ENCODE measurements around the gene TXNRD2. TPM values are rescaled to one million over a fixed set of nuclear protein-coding genes. Genes with fewer than 3 reads are reported as not detected.

TXNRD2 gene
- total and polyA plus RNA-seq, 10 of the 15 experiments (the other 5 are each of a cell fraction or from before 2014, with no cell fraction given): 1.6 to 26.0 (median 13.9) TPM

- H3K27me3 ChIP-seq (replicated peaks in 1 of 2; ENCODE audit: control insufficient read depth in 2 of 2, insufficient read depth in 2 of 2, low read length in 1 of 2): no peaks in the 10 kb centered on the region
- H3K4me2 ChIP-seq (ENCODE audit: control insufficient read depth, insufficient read depth): peak overlapping the region; percentile 36
- peaks cover 20% of the 10 kb centered on the region for H3K4me1 ChIP-seq (ENCODE audit: control insufficient read depth, insufficient read depth, low read length)
- peak overlapping the region; percentile 16 for H3K27ac ChIP-seq (ENCODE audit: control insufficient read depth, insufficient read depth)
- H3K9me3 ChIP-seq (replicated peaks; ENCODE audit: control insufficient read depth, insufficient read depth, low read length): no peaks in the 10 kb centered on the region
- POLR2A ChIA-PET: no interaction called here
- CTCF ChIA-PET: interaction anchor here (0.9 kb wide), 1 partner anchor 62 kb away, joined by 3 read pairs; no protein-coding TSS in a partner anchor
- no peak overlapping the region; the same call in 1 of the 2 replicates for H3K4me3 ChIP-seq
- no peaks in the 10 kb centered on the region for H3K36me3 ChIP-seq (ENCODE audit: control insufficient read depth in 2 of 2, insufficient read depth in 2 of 2, low read length in 1 of 2)
- WGBS (ENCODE audit: insufficient coverage, insufficient replicate concordance, low lambda C conversion rate, missing lambda C conversion rate): 2% methylated on average over 32 of the region's 32 CpGs
- TF ChIP-seq ZZZ3 (IDR thresholded peaks at IDR 0.05; ENCODE audit: control insufficient read depth, insufficient read length, low read depth) (no peak), EGR1 (IDR thresholded peaks at IDR 0.05; ENCODE audit: borderline replicate concordance in 1 of 2, low read depth in 2 of 2, low read length in 2 of 2) (peak in 1 of 2 experiments; percentile 60; a peak in 1 of 3 replicates), POLR2A (IDR thresholded peaks at IDR 0.05; ENCODE audit: low read depth, low read length) (peak; percentile 61), TCF12 (IDR thresholded peaks at IDR 0.05; ENCODE audit: low read depth, low read length) (peak; percentile 53; the same call in 1 of the 2 replicates), ZNF687 (IDR thresholded peaks at IDR 0.05) (0 out of 2 replicates have a peak, but pooled peaks have one; percentile 12), MTA2 (IDR thresholded peaks at IDR 0.05; ENCODE audit: low read depth) (0 out of 2 replicates have a peak, but pooled peaks have one; percentile 13), SMC3 (IDR thresholded peaks at IDR 0.05; ENCODE audit: borderline replicate concordance, low read length) (0 out of 2 replicates have a peak, but pooled peaks have one; percentile 2), SMAD5 (IDR thresholded peaks at IDR 0.05; ENCODE audit: low read depth) (no peak), STAT1 (conservative IDR thresholded peaks at IDR 0.05) (no peak)
- TF ChIP-seq, protein P1, sequence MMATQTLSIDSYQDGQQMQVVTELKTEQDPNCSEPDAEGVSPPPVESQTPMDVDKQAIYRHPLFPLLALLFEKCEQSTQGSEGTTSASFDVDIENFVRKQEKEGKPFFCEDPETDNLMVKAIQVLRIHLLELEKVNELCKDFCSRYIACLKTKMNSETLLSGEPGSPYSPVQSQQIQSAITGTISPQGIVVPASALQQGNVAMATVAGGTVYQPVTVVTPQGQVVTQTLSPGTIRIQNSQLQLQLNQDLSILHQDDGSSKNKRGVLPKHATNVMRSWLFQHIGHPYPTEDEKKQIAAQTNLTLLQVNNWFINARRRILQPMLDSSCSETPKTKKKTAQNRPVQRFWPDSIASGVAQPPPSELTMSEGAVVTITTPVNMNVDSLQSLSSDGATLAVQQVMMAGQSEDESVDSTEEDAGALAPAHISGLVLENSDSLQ (IDR thresholded peaks at IDR 0.05): 0 out of 2 replicates have a peak, but pooled peaks have one; percentile 17
- peak overlapping the region; percentile 58 for H2AFZ ChIP-seq (ENCODE audit: control insufficient read depth, low read depth, low read length)
- intact Hi-C loops (cut with micrococcal nuclease; ENCODE audit: unreplicated experiment) (no loop called here), in situ Hi-C loops (cut with MboI) (no loop called here)
- H3K79me2 ChIP-seq (ENCODE audit: control insufficient read depth, insufficient read depth, low read length): no peaks in the 10 kb centered on the region
- RAD21 ChIA-PET (ENCODE audit: unreplicated experiment): interaction anchor here (1.3 kb wide), 1 partner anchor 18 kb away, joined by 3 read pairs; no protein-coding TSS in a partner anchor
- no TSS peak for BruUV-seq (replicated peaks)
- SMC1A ChIA-PET (ENCODE audit: uncharacterized antibody, unreplicated experiment): no interaction called here
- no peak for DNase-seq (ENCODE audit: low read depth, low spot score)
- peak overlapping the region; percentile 24; the same call in 1 of the 2 replicates for H3K9ac ChIP-seq (ENCODE audit: control insufficient read depth, insufficient read depth, low read length)
- no peaks in the 10 kb centered on the region for H4K20me1 ChIP-seq (ENCODE audit: control insufficient read depth, insufficient read depth)
- FAIRE-seq: peak; percentile 54
- peak; percentile 86 for ATAC-seq
Observed at GRCh38 chr22:19891317-19892256, 50.0 kb downstream of the TXNRD2 start.
